ENCODE data around the gene ADGRA1.
"Not testable (repeated sequence)": the region's sequence is repeated elsewhere in the genome, so short reads cannot be mapped to it uniquely, and the experiment has no call there.

ADGRA1 gene

DNA sequence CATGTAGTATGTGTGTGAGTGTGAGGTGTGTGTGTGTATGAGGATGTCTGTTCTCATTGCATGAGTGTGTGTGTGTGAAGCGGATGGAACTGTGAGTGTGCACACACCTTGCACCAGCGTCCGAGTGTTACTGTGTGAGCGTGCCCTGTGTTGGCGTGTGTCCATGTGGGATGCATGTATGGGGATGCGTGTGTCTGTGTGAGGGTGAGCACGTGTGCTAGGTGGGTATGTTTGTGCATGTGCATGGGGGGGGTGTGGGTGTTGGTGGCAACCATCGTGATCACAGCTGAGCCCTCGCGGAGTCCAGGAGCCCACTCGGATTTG, 78.7 kb downstream of the ADGRA1 start:
- no peak for DNase-seq

DNA sequence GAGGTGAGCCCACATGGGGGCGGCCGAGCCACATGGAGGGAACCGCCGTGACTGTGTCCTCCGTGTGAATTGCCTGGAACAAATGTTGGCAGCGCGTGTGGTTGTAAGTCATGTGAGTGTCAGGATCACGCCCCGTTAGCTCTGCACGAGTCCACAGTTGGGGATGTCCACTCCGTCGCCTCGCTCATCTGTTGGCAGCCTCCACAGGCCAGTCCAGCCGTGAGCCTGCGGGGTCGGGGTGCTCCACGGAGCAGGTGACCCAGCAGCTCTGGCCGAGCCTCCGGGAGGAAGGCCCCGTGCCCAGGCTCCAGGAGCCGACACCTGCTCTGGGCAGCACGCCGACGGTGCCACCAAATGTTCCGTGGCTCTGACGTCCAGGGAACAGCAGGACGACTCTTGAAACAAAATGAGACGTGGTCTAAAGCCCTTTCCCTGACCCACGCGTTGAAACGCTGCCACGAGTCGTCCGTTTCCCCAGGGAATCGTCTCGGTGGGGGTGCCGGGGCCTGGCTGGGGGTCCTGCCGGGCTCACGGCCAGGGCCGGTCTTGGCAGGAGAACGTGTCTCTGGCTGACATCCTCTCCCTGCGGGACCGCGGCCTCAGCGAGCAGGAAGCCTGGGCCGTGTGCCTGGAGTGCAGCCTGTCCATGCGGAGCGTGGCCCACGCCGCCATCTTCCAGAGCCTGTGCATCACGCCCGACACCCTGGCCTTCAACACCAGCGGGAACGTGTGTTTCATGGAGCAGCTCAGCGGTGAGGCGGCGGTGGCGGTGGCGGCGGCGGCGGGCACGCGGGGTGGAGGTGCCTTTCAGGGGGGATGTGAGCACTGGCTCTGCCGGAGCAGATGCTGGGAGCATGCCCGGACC, 79.3 kb downstream of the ADGRA1 start:
- DNase-seq, result no peak

GRCh38 chr10:133167693-133168616, 80.2 kb downstream of the ADGRA1 start:
- DNase-seq, result no peak

DNA sequence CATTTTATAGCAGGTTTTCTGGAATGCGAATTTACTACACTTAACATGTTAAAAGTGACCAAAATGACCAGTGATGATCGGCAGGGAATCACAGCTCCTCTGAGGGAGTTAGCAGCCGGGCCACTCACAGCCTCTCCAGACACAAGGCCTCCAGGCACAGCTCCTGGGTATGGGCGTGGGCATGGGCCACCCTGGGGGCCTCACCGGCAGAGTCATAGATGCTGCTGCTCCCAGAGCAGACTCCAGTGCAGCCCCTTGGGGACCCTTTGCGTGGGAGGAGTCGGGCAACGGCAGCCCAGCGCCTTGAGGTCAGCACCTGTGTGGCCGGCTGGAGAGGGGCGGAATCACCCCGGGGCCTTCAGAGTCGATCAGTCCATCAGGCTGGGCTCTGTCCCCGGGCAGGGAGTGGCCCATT, 80.9 kb downstream of the ADGRA1 start:
- DNase-seq, result no peak

- DNase-seq, result no peak
These were observed 81.6 kb downstream of the ADGRA1 start for GRCh38 chr10:133169173-133169947.

DNA sequence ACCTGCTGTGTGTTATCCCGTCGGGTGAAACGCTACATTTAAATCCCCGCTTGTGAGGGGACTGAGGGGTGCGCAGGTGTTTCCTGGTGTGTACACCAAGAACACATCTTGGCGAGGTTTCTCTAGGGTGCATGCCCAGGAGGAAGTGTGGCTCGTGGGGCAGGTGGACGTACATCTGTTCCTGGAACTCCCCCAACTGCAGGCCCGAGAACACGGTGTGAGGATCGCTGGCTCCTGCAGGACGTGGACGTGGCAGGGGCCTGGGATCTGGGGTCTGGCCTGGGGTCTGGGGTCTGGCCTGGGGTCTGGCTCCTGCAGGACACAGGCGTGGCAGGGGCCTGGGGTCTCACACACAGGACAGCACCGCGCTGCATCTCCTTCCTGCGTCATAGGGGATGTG, 82.4 kb downstream of the ADGRA1 start:
- DNase-seq, result no peak

DNA sequence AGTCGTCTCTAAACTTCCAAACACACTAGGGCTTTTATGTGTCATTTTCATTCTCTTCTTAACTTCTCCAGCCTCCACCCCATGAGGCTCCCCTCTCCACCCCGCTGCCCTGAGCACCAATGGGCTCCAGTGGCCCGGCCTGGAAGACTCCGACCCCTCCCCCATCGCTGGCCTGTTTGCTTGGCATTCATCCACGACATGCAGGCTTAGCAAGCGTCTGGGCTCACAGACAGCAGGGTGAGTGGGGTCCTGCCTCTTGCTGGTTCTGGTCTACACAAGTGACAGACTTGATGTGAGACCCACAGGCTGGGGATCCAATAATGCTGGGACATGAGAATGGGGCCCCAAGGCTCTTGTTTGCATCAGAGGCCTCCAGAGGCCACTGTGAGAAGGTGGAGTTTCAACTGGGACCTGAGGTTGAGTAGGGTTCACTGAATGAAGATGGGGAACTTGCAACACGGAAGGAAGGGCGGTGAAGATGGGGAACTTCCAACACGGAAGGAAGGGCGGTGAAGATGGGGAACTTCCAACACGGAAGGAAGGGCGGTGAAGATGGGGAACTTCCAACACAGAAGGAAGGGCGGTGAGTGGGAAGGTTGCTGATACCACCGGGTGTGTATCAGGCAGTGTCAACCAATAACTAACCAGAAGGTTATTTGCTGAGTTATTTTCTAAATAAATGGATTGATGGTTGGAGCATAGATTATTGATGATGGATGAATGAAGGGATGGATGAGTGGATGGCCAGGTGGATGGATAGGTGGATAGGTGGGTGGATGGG, 86.3 kb downstream of the ADGRA1 start:
- no peak for DNase-seq

- no peak for DNase-seq
These were observed 87.1 kb downstream of the ADGRA1 start for GRCh38 chr10:133174689-133175263.

- not testable (repeated sequence) for DNase-seq
These were observed 87.9 kb downstream of the ADGRA1 start for GRCh38 chr10:133175624-133176023.

GRCh38 chr10:133176546-133176945, 88.8 kb downstream of the ADGRA1 start:
- no peak for DNase-seq

DNA sequence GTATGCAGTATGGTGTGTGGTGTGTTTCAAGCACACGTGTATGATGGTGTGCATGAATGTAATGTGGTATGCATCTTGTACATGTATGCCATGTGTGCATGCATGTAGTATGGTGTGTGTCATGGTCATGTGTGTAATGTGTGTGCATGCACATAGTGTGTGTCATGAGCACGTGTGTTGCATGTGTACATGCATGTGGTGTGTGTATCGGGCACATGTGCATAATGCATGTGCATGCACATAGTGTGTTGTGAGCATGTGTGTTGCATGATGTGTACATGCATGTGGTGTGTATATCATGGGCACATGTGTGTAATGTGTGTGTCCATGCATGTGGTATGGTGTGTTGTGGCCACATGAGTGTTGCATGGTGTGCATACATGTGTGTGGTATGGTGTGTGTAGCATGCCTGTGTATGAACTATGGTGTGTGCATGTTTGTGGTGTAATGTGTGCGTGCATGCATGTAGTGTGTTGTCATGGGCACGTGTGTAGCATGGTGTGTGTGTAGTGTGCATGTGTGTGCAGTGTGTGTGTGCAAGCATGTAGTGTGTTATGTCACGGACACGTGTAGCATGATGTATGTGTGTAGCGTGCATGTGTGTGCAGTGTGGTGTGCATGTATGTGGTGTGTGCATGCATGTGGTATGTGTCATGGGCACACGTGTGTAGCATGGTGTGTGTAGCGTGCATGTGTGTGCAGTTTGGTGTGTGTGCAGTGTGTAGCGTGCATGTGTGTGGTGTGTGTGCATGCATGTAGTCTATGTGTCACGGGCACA, 89.8 kb downstream of the ADGRA1 start:
- DNase-seq, result no peak

- DNase-seq, result no peak
These were observed 90.8 kb downstream of the ADGRA1 start for GRCh38 chr10:133178357-133179127.

DNA sequence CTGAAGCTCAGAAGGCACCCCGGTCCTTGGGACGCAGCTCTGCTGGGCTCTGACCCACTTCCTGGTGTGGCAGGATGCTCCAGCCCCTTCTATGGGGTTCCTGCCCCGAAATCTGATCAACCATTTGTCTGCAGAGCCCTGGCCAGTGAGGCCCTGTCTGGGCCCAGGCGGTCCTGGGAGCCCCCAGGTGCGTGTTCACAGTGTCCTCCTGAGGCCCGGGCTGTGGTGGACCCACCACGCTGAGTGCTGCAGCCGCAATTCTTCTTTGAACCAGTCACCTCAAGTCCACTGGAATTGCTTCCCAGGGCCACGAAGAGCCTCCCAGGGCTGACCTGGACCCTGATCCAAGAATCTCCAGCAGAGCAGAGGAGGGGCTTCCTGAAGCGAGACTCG, 91.4 kb downstream of the ADGRA1 start:
- DNase-seq, result no peak

DNA sequence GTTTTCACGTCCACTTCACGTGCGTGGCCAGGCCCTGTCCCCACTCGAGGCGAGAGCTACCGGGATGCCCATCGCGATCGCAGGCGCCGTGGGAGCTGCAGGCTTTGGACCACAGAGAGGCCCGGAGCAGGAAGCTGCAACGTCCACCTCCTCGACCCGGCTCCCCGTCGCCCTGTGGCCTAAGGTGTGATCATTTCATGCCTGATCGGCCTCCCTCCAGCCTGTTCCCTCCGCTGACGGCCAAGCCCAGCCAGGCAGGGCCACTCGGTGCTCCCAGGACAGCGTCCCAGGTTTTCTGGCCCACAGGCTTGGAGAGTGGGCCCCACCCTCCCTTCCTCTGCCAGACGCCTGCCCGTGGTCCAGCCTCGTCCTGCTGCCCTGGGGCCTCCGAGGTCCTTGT, 91.9 kb downstream of the ADGRA1 start:
- no peak for DNase-seq

DNA sequence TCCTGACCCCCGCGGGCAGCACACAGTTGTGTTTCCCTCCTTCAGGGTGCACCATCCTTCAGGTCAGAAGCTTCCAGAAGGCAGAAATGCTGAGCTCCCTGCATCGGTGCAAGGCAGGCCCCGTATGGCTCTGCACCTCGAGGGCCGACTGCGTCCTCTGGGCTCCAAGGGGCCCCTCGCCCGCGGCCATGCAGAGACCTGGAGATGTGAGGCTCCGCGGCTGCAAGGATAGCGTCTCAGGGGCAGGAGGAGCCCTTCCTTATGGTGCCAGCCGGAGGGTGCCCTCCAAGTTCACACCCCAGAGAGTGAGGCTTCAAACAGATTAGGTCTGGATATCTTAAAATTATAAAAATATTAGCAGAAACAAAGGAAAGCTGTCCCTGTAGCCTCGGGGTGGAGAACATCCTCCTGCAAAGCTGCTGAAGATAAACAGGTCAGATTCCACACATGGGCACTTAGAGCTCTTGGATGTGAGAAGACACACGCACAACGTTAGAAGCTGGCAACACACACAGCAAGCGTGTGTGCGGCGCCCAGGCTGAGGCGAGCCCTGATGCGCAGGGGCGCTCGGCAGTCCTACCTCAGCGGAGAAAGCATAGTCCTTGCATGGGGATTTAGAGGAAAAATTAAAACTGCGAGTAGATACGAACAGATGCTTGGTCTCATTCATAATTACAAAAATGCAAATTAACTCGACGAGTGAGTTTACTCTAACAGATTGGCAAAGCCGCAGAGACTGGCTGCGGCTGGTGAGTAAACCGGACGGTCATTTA, 92.7 kb downstream of the ADGRA1 start:
- no peak for DNase-seq

GRCh38 chr10:133180965-133181639, 93.4 kb downstream of the ADGRA1 start:
- no peak for DNase-seq

All from NCI-H2107 (cell line).